ENCODE data around the gene RACK1. TPM values are rescaled to one million over a fixed set of nuclear protein-coding genes. Genes with fewer than 3 reads are reported as not detected.

The RACK1 gene
- total and polyA plus RNA-seq, 2 of the 13 experiments (the other 11 are each of a cell fraction or from before 2014, with no cell fraction given): 2,514 to 6,141 TPM

DNA sequence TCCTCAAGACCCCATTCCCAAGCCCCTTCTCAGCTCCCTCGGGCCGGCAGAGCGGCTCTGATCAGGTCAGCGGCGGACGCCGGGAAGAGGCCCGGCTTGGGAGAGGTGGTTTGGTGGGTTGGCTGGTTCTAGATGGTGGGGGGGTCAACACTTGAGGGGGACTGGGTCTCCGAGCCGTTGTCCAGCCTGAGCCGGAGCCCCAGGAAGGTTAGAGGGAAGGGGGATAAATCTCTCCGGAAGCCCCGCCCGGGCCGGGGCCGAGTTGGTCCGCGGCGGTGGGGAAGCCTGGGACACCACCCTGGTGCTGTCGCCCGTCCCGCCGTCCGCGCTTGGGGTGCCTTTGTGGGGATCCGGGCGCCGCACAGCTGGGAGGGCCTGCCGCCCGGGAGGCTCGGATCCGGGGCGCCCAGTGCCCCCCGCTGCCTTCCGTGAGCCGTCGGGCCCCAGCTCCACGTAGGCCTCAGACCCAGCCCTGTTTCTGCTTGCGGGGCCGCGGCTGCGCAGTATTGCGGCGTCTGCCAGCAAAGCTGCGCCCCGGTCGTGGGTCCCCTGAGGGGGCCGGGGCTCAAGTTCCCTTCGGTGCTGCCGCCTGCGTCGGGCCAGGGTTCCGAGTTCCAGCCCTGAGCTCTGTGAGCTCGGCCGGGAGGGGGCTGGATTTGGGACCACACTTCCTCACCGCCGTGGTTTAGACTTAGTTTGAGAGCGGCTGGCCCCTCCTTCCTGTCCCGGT is 17.8 kb upstream of the RACK1 start (continued):
- TF ChIP-seq HES4 (CRISPR knock-in tag; IDR thresholded peaks at IDR 0.05; ENCODE audit: borderline replicate concordance): peak; percentile 60; the same call in 1 of the 2 replicates
- no peak for TF ChIP-seq ZSCAN29 (CRISPR knock-in tag; conservative IDR thresholded peaks at IDR 0.05)
- TF ChIP-seq LCORL (IDR thresholded peaks at IDR 0.05): 0 out of 2 replicates have a peak, but pooled peaks have one; percentile 34
- TF ChIP-seq LCORL (CRISPR knock-in tag; IDR thresholded peaks at IDR 0.05): peak; percentile 53; the same call in 1 of the 2 replicates
- 0 out of 2 replicates have a peak, but pooled peaks have one; percentile 20 for TF ChIP-seq RARG (CRISPR knock-in tag; IDR thresholded peaks at IDR 0.05; ENCODE audit: low read depth)
- TF ChIP-seq EP300 (IDR thresholded peaks at IDR 0.05; ENCODE audit: low read depth in 2 of 2, low read length in 2 of 2): no peak
- TF ChIP-seq EP300 (CRISPR knock-in tag; IDR thresholded peaks at IDR 0.05; ENCODE audit: borderline replicate concordance): no peak
- no peak for TF ChIP-seq PAX8 (CRISPR knock-in tag; IDR thresholded peaks at IDR 0.05; ENCODE audit: borderline replicate concordance)
- TF ChIP-seq MIER3 (CRISPR knock-in tag; IDR thresholded peaks at IDR 0.05; ENCODE audit: borderline replicate concordance): no peak
- TF ChIP-seq, protein P1, sequence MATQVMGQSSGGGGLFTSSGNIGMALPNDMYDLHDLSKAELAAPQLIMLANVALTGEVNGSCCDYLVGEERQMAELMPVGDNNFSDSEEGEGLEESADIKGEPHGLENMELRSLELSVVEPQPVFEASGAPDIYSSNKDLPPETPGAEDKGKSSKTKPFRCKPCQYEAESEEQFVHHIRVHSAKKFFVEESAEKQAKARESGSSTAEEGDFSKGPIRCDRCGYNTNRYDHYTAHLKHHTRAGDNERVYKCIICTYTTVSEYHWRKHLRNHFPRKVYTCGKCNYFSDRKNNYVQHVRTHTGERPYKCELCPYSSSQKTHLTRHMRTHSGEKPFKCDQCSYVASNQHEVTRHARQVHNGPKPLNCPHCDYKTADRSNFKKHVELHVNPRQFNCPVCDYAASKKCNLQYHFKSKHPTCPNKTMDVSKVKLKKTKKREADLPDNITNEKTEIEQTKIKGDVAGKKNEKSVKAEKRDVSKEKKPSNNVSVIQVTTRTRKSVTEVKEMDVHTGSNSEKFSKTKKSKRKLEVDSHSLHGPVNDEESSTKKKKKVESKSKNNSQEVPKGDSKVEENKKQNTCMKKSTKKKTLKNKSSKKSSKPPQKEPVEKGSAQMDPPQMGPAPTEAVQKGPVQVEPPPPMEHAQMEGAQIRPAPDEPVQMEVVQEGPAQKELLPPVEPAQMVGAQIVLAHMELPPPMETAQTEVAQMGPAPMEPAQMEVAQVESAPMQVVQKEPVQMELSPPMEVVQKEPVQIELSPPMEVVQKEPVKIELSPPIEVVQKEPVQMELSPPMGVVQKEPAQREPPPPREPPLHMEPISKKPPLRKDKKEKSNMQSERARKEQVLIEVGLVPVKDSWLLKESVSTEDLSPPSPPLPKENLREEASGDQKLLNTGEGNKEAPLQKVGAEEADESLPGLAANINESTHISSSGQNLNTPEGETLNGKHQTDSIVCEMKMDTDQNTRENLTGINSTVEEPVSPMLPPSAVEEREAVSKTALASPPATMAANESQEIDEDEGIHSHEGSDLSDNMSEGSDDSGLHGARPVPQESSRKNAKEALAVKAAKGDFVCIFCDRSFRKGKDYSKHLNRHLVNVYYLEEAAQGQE (IDR thresholded peaks at IDR 0.05; ENCODE audit: borderline replicate concordance in 1 of 2, low read depth in 1 of 2, low read length in 2 of 2): no peak; a peak in 1 of 4 replicates
- TF ChIP-seq, protein P2, sequence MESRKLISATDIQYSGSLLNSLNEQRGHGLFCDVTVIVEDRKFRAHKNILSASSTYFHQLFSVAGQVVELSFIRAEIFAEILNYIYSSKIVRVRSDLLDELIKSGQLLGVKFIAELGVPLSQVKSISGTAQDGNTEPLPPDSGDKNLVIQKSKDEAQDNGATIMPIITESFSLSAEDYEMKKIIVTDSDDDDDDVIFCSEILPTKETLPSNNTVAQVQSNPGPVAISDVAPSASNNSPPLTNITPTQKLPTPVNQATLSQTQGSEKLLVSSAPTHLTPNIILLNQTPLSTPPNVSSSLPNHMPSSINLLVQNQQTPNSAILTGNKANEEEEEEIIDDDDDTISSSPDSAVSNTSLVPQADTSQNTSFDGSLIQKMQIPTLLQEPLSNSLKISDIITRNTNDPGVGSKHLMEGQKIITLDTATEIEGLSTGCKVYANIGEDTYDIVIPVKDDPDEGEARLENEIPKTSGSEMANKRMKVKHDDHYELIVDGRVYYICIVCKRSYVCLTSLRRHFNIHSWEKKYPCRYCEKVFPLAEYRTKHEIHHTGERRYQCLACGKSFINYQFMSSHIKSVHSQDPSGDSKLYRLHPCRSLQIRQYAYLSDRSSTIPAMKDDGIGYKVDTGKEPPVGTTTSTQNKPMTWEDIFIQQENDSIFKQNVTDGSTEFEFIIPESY (CRISPR knock-in tag; IDR thresholded peaks at IDR 0.05): no peak
- TF ChIP-seq TOPORS (CRISPR knock-in tag; IDR thresholded peaks at IDR 0.05): no peak
- no peak for TF ChIP-seq CEBPB (IDR thresholded peaks at IDR 0.05; ENCODE audit: borderline replicate concordance, low read depth, low read length)
- TF ChIP-seq, protein P3, sequence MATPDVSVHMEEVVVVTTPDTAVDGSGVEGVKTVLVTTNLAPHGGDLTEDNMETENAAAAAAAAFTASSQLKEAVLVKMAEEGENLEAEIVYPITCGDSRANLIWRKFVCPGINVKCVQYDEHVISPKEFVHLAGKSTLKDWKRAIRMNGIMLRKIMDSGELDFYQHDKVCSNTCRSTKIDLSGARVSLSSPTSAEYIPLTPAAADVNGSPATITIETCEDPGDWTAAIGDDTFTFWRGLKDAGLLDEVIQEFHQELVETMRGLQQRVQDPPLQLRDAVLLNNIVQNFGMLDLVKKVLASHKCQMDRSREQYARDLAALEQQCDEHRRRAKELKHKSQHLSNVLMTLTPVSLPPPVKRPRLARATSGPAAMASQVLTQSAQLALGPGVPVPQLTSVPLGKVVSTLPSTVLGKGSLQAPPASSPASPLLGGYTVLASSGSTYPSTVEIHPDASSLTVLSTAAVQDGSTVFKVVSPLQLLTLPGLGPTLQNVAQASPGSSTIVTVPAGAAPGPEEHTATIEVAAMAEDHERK (CRISPR knock-in tag; IDR thresholded peaks at IDR 0.05; ENCODE audit: low read depth): no peak
- TF ChIP-seq, protein P4, sequence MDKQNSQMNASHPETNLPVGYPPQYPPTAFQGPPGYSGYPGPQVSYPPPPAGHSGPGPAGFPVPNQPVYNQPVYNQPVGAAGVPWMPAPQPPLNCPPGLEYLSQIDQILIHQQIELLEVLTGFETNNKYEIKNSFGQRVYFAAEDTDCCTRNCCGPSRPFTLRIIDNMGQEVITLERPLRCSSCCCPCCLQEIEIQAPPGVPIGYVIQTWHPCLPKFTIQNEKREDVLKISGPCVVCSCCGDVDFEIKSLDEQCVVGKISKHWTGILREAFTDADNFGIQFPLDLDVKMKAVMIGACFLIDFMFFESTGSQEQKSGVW (CRISPR knock-in tag; IDR thresholded peaks at IDR 0.05; ENCODE audit: borderline replicate concordance): no peak
- TF ChIP-seq SRF (IDR thresholded peaks at IDR 0.05; ENCODE audit: low read depth, low read length): no peak
- no peak; the same call in 1 of the 2 replicates for TF ChIP-seq TEAD2 (CRISPR knock-in tag; IDR thresholded peaks at IDR 0.05)

All from HepG2 (cell line).